Measurements from ENCODE around the gene MYT1.

Gene MYT1

GRCh38 chr20:64240243-64241015, 76.2 kb downstream of the MYT1 start:
- H3K4me1 ChIP-seq (ENCODE audit: insufficient read depth, poor library complexity, severe bottlenecking) = no peaks in the 10 kb centered on the region
- TF ChIP-seq CTCF (IDR thresholded peaks at IDR 0.05; ENCODE audit: poor library complexity, severe bottlenecking) = no peak
- ATAC-seq (ENCODE audit: low read depth) (no peak), DNase-seq (ENCODE audit: low spot score) (peak; percentile 84)
- no peaks in the 10 kb centered on the region for H3K9me3 ChIP-seq (ENCODE audit: severe bottlenecking)
- no peak overlapping the region for H3K4me3 ChIP-seq (ENCODE audit: severe bottlenecking)
- H3K36me3 ChIP-seq (ENCODE audit: low read depth) = no peaks in the 10 kb centered on the region
- H3K27ac ChIP-seq (ENCODE audit: poor library complexity, severe bottlenecking) = no peak overlapping the region
- no peaks in the 10 kb centered on the region for H3K27me3 ChIP-seq (ENCODE audit: insufficient read depth, poor library complexity, severe bottlenecking)

- Histone ChIP-seq H3K4me1 (ENCODE audit: insufficient read depth, poor library complexity, severe bottlenecking) (no peaks in the 10 kb centered on the region), H3K4me3 (ENCODE audit: severe bottlenecking) (no peak overlapping the region), H3K9me3 (ENCODE audit: severe bottlenecking) (no peaks in the 10 kb centered on the region), H3K36me3 (ENCODE audit: low read depth) (no peaks in the 10 kb centered on the region), H3K27me3 (ENCODE audit: insufficient read depth, poor library complexity, severe bottlenecking) (no peaks in the 10 kb centered on the region), H3K27ac (ENCODE audit: poor library complexity, severe bottlenecking) (no peak overlapping the region)
- ATAC-seq (ENCODE audit: low read depth) (no peak), DNase-seq (ENCODE audit: low spot score) (peak; percentile 68)
- no peak for TF ChIP-seq CTCF (IDR thresholded peaks at IDR 0.05; ENCODE audit: poor library complexity, severe bottlenecking)
Measured at GRCh38 chr20:64241061-64241460, 76.8 kb downstream of the MYT1 start.

DNA sequence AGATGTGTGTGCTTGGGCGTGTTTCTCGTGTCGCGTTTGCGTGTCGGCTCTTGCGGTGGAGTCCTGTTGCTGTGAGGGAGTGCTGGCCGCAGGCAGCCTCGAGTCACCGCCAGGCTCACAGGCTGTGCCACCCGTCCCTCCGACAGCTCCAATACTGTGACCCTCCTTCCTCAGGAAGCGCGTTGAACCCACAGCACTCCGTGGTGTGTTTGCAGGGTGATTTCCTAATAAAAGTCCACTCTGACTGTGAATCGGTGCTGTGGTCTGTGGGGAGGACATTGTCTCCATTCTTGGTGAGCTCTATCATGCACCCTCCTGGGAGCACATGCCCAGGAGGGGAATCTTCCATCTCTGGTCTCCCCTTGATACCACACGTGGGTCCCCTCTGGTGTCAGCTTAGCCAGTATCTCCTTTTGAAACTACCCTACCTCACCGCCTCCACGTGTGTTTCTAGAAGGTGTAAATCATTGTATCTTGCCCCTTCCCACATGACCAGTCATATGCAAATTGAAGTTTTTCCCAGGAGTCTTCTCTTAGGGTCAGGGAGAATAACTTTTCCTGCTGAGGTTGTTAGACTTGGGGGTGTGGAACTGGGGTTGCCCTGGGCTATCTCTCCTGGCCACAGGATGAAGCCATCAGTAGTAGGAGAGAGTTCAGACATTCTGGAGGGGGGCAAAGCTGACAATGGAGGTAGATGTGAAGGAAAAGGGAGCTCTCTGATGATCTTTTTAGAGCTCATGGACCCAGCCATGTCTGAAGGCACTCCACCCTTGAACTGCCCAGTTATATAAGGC, 77.9 kb downstream of the MYT1 start:
- no peaks in the 10 kb centered on the region for H3K9me3 ChIP-seq (ENCODE audit: severe bottlenecking)
- no peak overlapping the region for H3K4me3 ChIP-seq (ENCODE audit: severe bottlenecking)
- no peaks in the 10 kb centered on the region for H3K27me3 ChIP-seq (ENCODE audit: insufficient read depth, poor library complexity, severe bottlenecking)
- ATAC-seq (ENCODE audit: low read depth) (no peak), DNase-seq (ENCODE audit: low spot score) (peak; percentile 64)
- no peaks in the 10 kb centered on the region for H3K36me3 ChIP-seq (ENCODE audit: low read depth)
- H3K4me1 ChIP-seq (ENCODE audit: insufficient read depth, poor library complexity, severe bottlenecking) = no peaks in the 10 kb centered on the region
- no peak for TF ChIP-seq CTCF (IDR thresholded peaks at IDR 0.05; ENCODE audit: poor library complexity, severe bottlenecking)
- no peak overlapping the region for H3K27ac ChIP-seq (ENCODE audit: poor library complexity, severe bottlenecking)

- H3K9me3 ChIP-seq (ENCODE audit: severe bottlenecking) = no peaks in the 10 kb centered on the region
- ATAC-seq (ENCODE audit: low read depth) = no peak
- H3K4me1 ChIP-seq (ENCODE audit: insufficient read depth, poor library complexity, severe bottlenecking) = no peaks in the 10 kb centered on the region
- no peaks in the 10 kb centered on the region for H3K27me3 ChIP-seq (ENCODE audit: insufficient read depth, poor library complexity, severe bottlenecking)
- no peaks in the 10 kb centered on the region for H3K36me3 ChIP-seq (ENCODE audit: low read depth)
- DNase-seq (ENCODE audit: low spot score) = peak; percentile 61
- no peak overlapping the region for H3K4me3 ChIP-seq (ENCODE audit: severe bottlenecking)
- no peak for TF ChIP-seq CTCF (IDR thresholded peaks at IDR 0.05; ENCODE audit: poor library complexity, severe bottlenecking)
- H3K27ac ChIP-seq (ENCODE audit: poor library complexity, severe bottlenecking) = no peak overlapping the region
Measured at GRCh38 chr20:64242797-64243475, 78.7 kb downstream of the MYT1 start.

Measured in RWPE2 (cell line).